Measurements from ENCODE around the gene PLEKHA1. TPM values are rescaled to one million over a fixed set of nuclear protein-coding genes. Genes with fewer than 3 reads are reported as not detected.

The PLEKHA1 gene
- total RNA-seq, 4 donors from 2014 or later, result 22.6 to 35.4 (median 32.7) TPM

DNA sequence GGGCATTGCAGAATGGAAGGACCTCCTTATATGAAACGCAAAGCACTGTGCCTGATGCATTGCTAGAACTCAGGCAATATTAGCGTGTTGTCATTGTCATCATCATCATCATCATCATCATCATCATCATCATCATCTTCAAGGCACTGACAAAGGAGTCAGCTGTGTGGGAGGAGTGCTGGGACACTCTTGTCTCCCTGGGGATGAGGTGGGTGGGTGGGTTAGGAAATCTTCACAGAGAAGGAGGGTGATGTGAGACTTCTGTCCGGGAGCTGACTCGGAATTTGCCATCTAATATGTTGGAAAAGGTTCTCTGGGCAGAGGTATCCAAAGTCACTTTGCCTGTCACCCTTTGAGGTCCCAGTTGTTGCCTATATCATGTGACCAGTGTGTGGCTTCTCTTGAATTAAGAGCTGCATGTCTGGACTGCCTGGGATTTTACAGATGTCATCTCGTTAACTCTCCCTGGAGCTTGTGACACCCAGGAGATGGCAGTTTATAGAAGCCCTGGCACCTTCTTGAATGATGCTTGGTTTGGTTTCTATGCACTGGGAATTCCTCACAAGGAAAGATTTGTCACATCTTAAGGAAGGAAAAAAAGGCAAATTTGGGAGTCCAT is 93.9 kb downstream of the PLEKHA1 start:
- no peak for TF ChIP-seq CTCF (IDR thresholded peaks at IDR 0.05; ENCODE audit: low read depth)

- TF ChIP-seq CTCF (IDR thresholded peaks at IDR 0.05; ENCODE audit: low read depth), result no peak
These were observed 94.6 kb downstream of the PLEKHA1 start for GRCh38 chr10:122468926-122469781.

DNA sequence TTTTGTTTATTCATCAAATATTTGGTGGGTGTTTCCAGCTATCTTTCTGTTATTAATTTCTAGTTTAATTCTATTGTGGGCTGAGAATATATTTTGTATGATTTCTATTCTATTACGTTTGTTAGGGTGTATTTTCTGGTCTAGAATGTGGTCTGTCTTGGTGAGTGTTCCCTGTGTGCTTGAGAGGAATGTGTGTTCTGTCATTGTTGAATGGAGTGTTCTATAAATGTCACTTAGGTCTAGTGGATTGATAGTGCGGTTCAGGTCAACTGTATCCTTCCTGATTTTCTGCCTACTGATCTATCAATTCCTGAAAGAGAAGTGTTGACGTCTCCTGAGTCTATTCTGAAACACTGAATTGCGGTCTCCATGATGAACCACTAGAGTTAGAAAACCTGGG is 95.3 kb downstream of the PLEKHA1 start:
- TF ChIP-seq CTCF (IDR thresholded peaks at IDR 0.05; ENCODE audit: low read depth), result no peak

- TF ChIP-seq CTCF (IDR thresholded peaks at IDR 0.05; ENCODE audit: low read depth), result no peak
These were observed 97.1 kb downstream of the PLEKHA1 start for GRCh38 chr10:122471531-122472177.

DNA sequence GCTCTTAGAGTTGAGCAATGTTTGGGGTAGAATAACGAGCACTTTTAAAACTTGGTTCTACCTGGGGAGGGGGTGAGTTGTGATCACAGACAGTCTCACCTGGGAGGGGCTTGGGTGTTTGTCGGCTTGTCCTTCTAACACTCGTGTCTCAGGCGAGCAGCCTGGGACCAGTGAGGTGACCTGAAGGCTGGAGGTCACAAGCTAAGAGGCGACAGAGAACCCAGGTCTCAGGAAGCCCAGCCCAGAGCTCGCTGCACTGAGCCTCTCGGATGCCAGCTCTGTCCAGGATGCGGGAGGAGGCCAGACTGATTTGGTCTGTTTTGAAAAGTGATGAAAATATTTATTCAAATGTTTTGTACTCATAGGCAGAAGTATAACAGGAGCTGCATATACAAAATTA is 98.6 kb downstream of the PLEKHA1 start:
- no peak for TF ChIP-seq CTCF (IDR thresholded peaks at IDR 0.05; ENCODE audit: low read depth)

- TF ChIP-seq CTCF (IDR thresholded peaks at IDR 0.05; ENCODE audit: low read depth), result no peak
These were observed 99.8 kb downstream of the PLEKHA1 start for GRCh38 chr10:122474131-122474818.
